Kidney epithelial cell (primary cell): ENCODE results near the gene KIAA1958. TPM values are rescaled to one million over a fixed set of nuclear protein-coding genes. Genes with fewer than 3 reads are reported as not detected.

Experiments used
- DNase-seq: peaks from one replicate; pipeline ENCODE4 v3.0.0-alpha.2; 2010; ENCODE audit warnings: low read depth
- H3K27me3 ChIP-seq: 2 replicates; pipeline ENCODE4 v1.6.0; 2011; ENCODE audit warnings: low read length; ENCODE audit not compliant: control insufficient read depth, insufficient read depth
- H3K36me3 ChIP-seq: 2 replicates; pipeline ENCODE4 v1.5.1; 2011; ENCODE audit warnings: low read length; ENCODE audit not compliant: control insufficient read depth, insufficient read depth
- H3K4me3 ChIP-seq: 2 replicates; pipeline ENCODE4 v1.5.1; 2011; ENCODE audit warnings: low read depth, mild to moderate bottlenecking, control low read depth, low read length
- CTCF ChIP-seq: IDR thresholded peaks from 2 replicates; pipeline ENCODE4 v1.5.1; 2011; ENCODE audit warnings: mild to moderate bottlenecking, moderate library complexity, low read length, control low read depth, inconsistent platforms; ENCODE audit not compliant: insufficient read depth, poor library complexity, severe bottlenecking
- total RNA-seq: library from RNA; depleted of rRNA; stranded (reverse); fragments of >200 nt; gene quantifications from 2 replicates; pipeline ENCODE4 v1.2.3, GENCODE V29; 2015

The KIAA1958 gene
- 7.1 and 7.5 TPM in 2 replicates for total RNA-seq

GRCh38 chr9:112486221-112487007 lies at the start of gene KIAA1958:
KIAA1958 (plus strand) TSS chr9:112486827; CDS start chr9:112574081, 87,254 bp downstream.
- no peaks in the 10 kb centered on the region for H3K36me3 ChIP-seq
- TF ChIP-seq CTCF, result no peak
- peak; percentile 50 for DNase-seq
- H3K4me3 ChIP-seq, result peak within 1 kb of the TSS; percentile 94
- H3K27me3 ChIP-seq, result no peaks in the 10 kb centered on the region

- DNase-seq, result no peak
- no peak overlapping the region for H3K4me3 ChIP-seq
- no peaks in the 10 kb centered on the region for H3K27me3 ChIP-seq
- TF ChIP-seq CTCF, result no peak
- H3K36me3 ChIP-seq, result no peaks in the 10 kb centered on the region
Measured at GRCh38 chr9:112437406-112437805, 49.2 kb upstream of the KIAA1958 start.

GRCh38 chr9:112439171-112439570 lies 47.5 kb upstream of the KIAA1958 start:
- H3K36me3 ChIP-seq, result no peaks in the 10 kb centered on the region
- no peak for DNase-seq
- H3K4me3 ChIP-seq, result no peak overlapping the region
- no peaks in the 10 kb centered on the region for H3K27me3 ChIP-seq
- TF ChIP-seq CTCF, result no peak

GRCh38 chr9:112439825-112440224 lies 46.8 kb upstream of the KIAA1958 start:
- Histone ChIP-seq H3K27me3 (no peaks in the 10 kb centered on the region), H3K4me3 (no peak overlapping the region), H3K36me3 (no peaks in the 10 kb centered on the region)
- no peak for DNase-seq
- no peak for TF ChIP-seq CTCF

- peak; percentile 48 for TF ChIP-seq CTCF
- H3K4me3 ChIP-seq, result no peak overlapping the region
- no peaks in the 10 kb centered on the region for H3K36me3 ChIP-seq
- no peaks in the 10 kb centered on the region for H3K27me3 ChIP-seq
- no peak for DNase-seq
Measured at GRCh38 chr9:112443200-112443599, 43.4 kb upstream of the KIAA1958 start.

- no peak for TF ChIP-seq CTCF
- Histone ChIP-seq H3K27me3 (no peaks in the 10 kb centered on the region), H3K4me3 (no peak overlapping the region), H3K36me3 (no peaks in the 10 kb centered on the region)
- no peak for DNase-seq
Measured at GRCh38 chr9:112443636-112444035, 43.0 kb upstream of the KIAA1958 start.
